Measurements from ENCODE around the gene NPAS2. TPM values are rescaled to one million over a fixed set of nuclear protein-coding genes. Genes with fewer than 3 reads are reported as not detected.

NPAS2 gene
- total and polyA plus RNA-seq, 12 donors: 4.7 to 51.3 (median 17.6) TPM

GRCh38 chr2:100781523-100782379 lies 38.2 kb upstream of the NPAS2 start:
- DNase-seq: no peak
- H3K27me3 ChIP-seq: no peaks in the 10 kb centered on the region
- TF ChIP-seq, protein P1, sequence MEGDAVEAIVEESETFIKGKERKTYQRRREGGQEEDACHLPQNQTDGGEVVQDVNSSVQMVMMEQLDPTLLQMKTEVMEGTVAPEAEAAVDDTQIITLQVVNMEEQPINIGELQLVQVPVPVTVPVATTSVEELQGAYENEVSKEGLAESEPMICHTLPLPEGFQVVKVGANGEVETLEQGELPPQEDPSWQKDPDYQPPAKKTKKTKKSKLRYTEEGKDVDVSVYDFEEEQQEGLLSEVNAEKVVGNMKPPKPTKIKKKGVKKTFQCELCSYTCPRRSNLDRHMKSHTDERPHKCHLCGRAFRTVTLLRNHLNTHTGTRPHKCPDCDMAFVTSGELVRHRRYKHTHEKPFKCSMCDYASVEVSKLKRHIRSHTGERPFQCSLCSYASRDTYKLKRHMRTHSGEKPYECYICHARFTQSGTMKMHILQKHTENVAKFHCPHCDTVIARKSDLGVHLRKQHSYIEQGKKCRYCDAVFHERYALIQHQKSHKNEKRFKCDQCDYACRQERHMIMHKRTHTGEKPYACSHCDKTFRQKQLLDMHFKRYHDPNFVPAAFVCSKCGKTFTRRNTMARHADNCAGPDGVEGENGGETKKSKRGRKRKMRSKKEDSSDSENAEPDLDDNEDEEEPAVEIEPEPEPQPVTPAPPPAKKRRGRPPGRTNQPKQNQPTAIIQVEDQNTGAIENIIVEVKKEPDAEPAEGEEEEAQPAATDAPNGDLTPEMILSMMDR (IDR thresholded peaks at IDR 0.05): no peak
- no peak for TF ChIP-seq POLR2A (IDR thresholded peaks at IDR 0.05)
- no peaks in the 10 kb centered on the region for H3K9me3 ChIP-seq (replicated peaks in 1 of 3)
- WGBS, 4 donors: 90 to 96% (median 94%) methylated on average over 12 of the region's 12 CpGs
- no peak overlapping the region for H3K4me3 ChIP-seq
- H3K36me3 ChIP-seq (replicated peaks in 1 of 2): no peaks in the 10 kb centered on the region
- H3K27ac ChIP-seq: no peak overlapping the region
- no peaks in the 10 kb centered on the region for H3K4me1 ChIP-seq (replicated peaks in 1 of 2)
- intact Hi-C loops (cut with DNase I): no loop called here

- WGBS, 4 donors: 87 to 92% (median 88%) methylated on average over 6 of the region's 6 CpGs
- Histone ChIP-seq H3K36me3 (replicated peaks in 1 of 2) (no peaks in the 10 kb centered on the region), H3K4me1 (replicated peaks in 1 of 2) (no peaks in the 10 kb centered on the region), H3K4me3 (no peak overlapping the region), H3K27ac (no peak overlapping the region), H3K9me3 (replicated peaks in 1 of 3) (no peaks in the 10 kb centered on the region), H3K27me3 (no peaks in the 10 kb centered on the region)
- no peak for DNase-seq
- intact Hi-C loops (cut with DNase I): no loop called here
- TF ChIP-seq, protein P1 (IDR thresholded peaks at IDR 0.05): no peak
- TF ChIP-seq POLR2A (IDR thresholded peaks at IDR 0.05): no peak
Measured at GRCh38 chr2:100782380-100782878, 37.5 kb upstream of the NPAS2 start.

DNA sequence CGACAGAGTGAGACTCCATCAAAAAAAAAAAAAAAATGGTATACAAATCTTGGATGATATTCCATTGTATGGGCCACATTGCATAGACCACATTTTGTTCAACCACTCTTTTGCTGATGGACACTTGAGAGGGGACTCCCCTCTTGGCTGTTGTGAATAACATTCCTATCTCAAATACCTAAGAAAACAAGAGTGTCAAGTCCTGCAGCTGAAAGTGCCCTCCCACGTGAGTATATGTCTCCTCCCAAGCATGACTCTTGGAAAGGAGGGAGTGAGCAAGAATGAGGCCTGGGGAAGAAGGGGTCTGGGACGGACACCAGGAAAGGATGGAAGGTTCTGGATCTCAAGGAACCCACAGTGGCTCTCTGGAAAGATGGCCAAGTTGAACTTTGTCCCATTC lies 36.0 kb upstream of the NPAS2 start:
- Histone ChIP-seq H3K4me1 (replicated peaks in 1 of 2) (no peaks in the 10 kb centered on the region), H3K9me3 (replicated peaks in 1 of 3) (no peaks in the 10 kb centered on the region), H3K4me3 (no peak overlapping the region), H3K27ac (no peak overlapping the region), H3K36me3 (replicated peaks in 1 of 2) (no peaks in the 10 kb centered on the region), H3K27me3 (no peaks in the 10 kb centered on the region)
- WGBS, 4 donors: 83 to 92% (median 88%) methylated on average over 3 of the region's 3 CpGs
- intact Hi-C loops (cut with DNase I): no loop called here
- DNase-seq: no peak
- TF ChIP-seq, protein P1 (IDR thresholded peaks at IDR 0.05): no peak
- no peak for TF ChIP-seq POLR2A (IDR thresholded peaks at IDR 0.05)

DNA sequence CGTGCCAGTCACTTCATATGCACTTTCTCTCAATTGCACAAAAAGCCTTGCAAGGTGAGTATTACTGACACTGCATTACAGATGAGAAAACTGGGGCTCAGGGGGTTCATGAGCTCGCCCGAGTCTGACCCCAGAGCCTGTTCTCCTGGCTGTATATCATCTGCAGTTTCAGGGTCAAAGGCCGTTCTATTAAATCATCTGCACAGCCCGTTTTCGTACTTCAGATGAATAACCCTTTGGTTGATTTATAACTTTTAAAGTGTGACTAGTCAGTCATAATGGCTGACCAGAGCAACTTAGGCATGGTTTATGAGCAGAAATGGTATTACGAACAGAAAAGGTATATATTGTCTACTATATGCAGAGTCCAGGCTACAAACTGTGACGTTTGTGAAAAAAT lies 35.3 kb upstream of the NPAS2 start:
- WGBS, 4 donors: 77 to 79% (median 78%) methylated on average over 8 of the region's 8 CpGs
- no peaks in the 10 kb centered on the region for H3K9me3 ChIP-seq (replicated peaks in 1 of 3)
- DNase-seq: no peak
- intact Hi-C loops (cut with DNase I): no loop called here
- H3K4me3 ChIP-seq: no peak overlapping the region
- H3K36me3 ChIP-seq (replicated peaks in 1 of 2): no peaks in the 10 kb centered on the region
- no peaks in the 10 kb centered on the region for H3K4me1 ChIP-seq (replicated peaks in 1 of 2)
- H3K27ac ChIP-seq: no peak overlapping the region
- H3K27me3 ChIP-seq: no peaks in the 10 kb centered on the region
- TF ChIP-seq POLR2A (IDR thresholded peaks at IDR 0.05): no peak
- TF ChIP-seq, protein P1 (IDR thresholded peaks at IDR 0.05): no peak

Data from adrenal gland (tissue), 12 donors.